PC-3 (cell line): ENCODE results near the gene PAX2.

Experiments
- CTCF ChIP-seq: fragments of 300-600 bp; sonication (generic); conservative IDR thresholded peaks from 2 replicates; pipeline ENCODE4 v1.5.1; 2017; ENCODE audit warnings: antibody characterized with exemption, low read depth, mild to moderate bottlenecking, low read length
- EZH2phosphoT487 ChIP-seq: fragments of 300-600 bp; sonication (generic); IDR thresholded peaks from 2 replicates; pipeline ENCODE4 v1.6.1; 2018; ENCODE audit warnings: mild to moderate bottlenecking, antibody characterized with exemption, low read length, borderline replicate concordance

DNA sequence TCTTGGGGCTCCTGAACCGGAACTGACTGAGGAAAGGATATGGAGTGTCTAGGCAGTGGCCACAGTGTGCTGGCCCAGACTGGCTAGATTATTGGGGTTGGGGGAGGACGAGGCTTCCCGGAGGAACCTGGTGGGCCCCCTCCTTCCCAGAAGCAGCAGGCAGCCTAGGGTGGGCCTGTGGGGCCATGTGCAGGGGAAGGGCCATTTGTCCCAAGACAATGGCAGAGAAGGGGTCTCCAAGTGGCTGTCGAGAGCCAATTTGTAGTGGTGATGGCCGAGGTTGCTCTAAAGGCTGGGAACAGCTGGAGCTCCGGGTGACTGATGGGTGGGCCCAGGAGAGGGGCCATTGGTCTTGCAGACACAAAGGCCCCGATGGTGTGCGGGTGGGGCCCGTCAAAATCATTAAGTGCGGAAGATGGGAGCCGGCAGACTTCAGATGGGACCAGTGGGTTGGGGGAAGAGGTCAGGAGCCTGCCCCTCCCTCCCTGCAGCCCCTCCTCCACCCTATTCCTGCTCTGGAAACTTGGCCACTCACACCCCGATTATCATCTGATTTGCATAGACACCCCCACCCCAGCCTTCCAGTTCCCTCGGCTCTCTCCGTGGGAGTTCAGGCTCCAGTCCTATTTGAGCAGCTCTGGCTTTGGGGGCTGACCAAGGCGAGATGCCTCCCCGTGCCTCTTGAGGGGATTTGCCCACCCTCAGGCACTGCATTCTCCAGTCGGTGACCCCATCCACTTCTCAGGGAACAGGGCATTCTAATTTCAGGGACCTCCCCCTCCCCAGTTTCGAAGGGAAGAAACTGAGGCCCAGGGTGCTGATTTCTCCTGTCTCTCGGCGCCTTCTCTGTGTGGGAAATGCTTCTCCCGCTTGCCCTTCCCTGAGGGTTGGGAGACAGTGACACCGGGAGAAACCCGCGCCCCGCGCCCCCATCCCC, 36.0 kb upstream of the PAX2 start:
- no peak for TF ChIP-seq EZH2phosphoT487
- no peak for TF ChIP-seq CTCF
